ENCODE measurements around the gene SERAC1. TPM values are rescaled to one million over a fixed set of nuclear protein-coding genes. Genes with fewer than 3 reads are reported as not detected.
A peak's percentile ranks its signal among the peaks of the same experiment; 100 is the strongest.

The SERAC1 gene
- total RNA-seq, 4 donors from 2014 or later = 4.7 to 9.6 (median 6.2) TPM

- H3K9me3 ChIP-seq = no peaks in the 10 kb centered on the region
- peaks cover 0 to 11% (median 2%) of the 10 kb centered on the region in 4 donors for H3K4me1 ChIP-seq
- WGBS, 2 donors = 87 to 88% methylated on average over 30 to 34 of the region's 34 CpGs
- TF ChIP-seq CTCF (IDR thresholded peaks at IDR 0.05) (no peak), POLR2A (IDR thresholded peaks at IDR 0.05) (no peak)
- no peak overlapping the region for H3K27ac ChIP-seq
- H3K27me3 ChIP-seq = no peaks in the 10 kb centered on the region
- DNase-seq (ENCODE audit: low spot score in 2 of 2) = no peak
- peaks cover 0 to 4% (median 0%) of the 10 kb centered on the region in 3 donors for H3K36me3 ChIP-seq
- H3K4me3 ChIP-seq = no peak overlapping the region
These were observed 96.7 kb downstream of the SERAC1 start for GRCh38 chr6:158071121-158072082.

GRCh38 chr6:158070513-158070912 lies 97.5 kb downstream of the SERAC1 start:
- Histone ChIP-seq H3K4me1 (peaks cover 0 to 11% (median 2%) of the 10 kb centered on the region in 4 donors), H3K27me3 (no peaks in the 10 kb centered on the region), H3K9me3 (no peaks in the 10 kb centered on the region), H3K4me3 (no peak overlapping the region), H3K27ac (peak overlapping the region in 1 of 4 donors; percentile 54), H3K36me3 (no peaks in the 10 kb centered on the region)
- 81 to 85% methylated on average over 10 of the region's 10 CpGs for WGBS, 2 donors
- TF ChIP-seq POLR2A (IDR thresholded peaks at IDR 0.05) = no peak
- no peak for DNase-seq (ENCODE audit: low spot score in 2 of 2)

- DNase-seq (ENCODE audit: low spot score in 2 of 2) = no peak
- H3K27me3 ChIP-seq = no peaks in the 10 kb centered on the region
- H3K36me3 ChIP-seq = peaks cover 0 to 7% (median 0%) of the 10 kb centered on the region in 3 donors
- 57 to 65% methylated on average over 6 of the region's 6 CpGs for WGBS, 2 donors
- H3K4me3 ChIP-seq = no peak overlapping the region
- H3K4me1 ChIP-seq = peaks cover 0 to 11% (median 2%) of the 10 kb centered on the region in 4 donors
- peak overlapping the region in 1 of 4 donors; percentile 58 for H3K27ac ChIP-seq
- no peaks in the 10 kb centered on the region for H3K9me3 ChIP-seq
- TF ChIP-seq EP300 (IDR thresholded peaks at IDR 0.05) (no peak), CTCF (IDR thresholded peaks at IDR 0.05) (no peak), POLR2A (IDR thresholded peaks at IDR 0.05) (no peak)
These were observed 98.3 kb downstream of the SERAC1 start for GRCh38 chr6:158069800-158070195.

- WGBS, 2 donors = 75 to 79% methylated on average over 14 of the region's 14 CpGs
These were observed 98.9 kb downstream of the SERAC1 start for GRCh38 chr6:158068893-158069799.

More at GRCh38 chr6:158068893-158069799, 98.9 kb downstream of the SERAC1 start:
- DNase-seq (ENCODE audit: low spot score in 2 of 2) = no peak
- Histone ChIP-seq H3K4me3 (no peak overlapping the region), H3K27me3 (no peaks in the 10 kb centered on the region), H3K36me3 (peaks cover 0 to 13% (median 0%) of the 10 kb centered on the region in 3 donors), H3K4me1 (peaks cover 0 to 11% (median 2%) of the 10 kb centered on the region in 4 donors), H3K27ac (peak overlapping the region in 1 of 4 donors; percentile 58), H3K9me3 (no peaks in the 10 kb centered on the region)
- no peak for TF ChIP-seq EP300 (IDR thresholded peaks at IDR 0.05)
- TF ChIP-seq CTCF (IDR thresholded peaks at IDR 0.05) = no peak
- no peak for TF ChIP-seq POLR2A (IDR thresholded peaks at IDR 0.05)

Measured in tibial nerve (tissue), 4 donors.